Left lung (tissue), 10 donors: ENCODE results near the gene TNIP1. TPM values are rescaled to one million over a fixed set of nuclear protein-coding genes. Genes with fewer than 3 reads are reported as not detected.
A peak's percentile ranks its signal among the peaks of the same experiment; 100 is the strongest.

ENCODE experiments used
- ATAC-seq: fragments of 200-7000 bp; cut with Tn5 transposase; one replicate; pipeline ENCODE4 v1.9.1; 2020; ENCODE audit warnings: moderate library complexity
- DNase-seq, 4 donors: peaks; one replicate each; pipeline ENCODE4 v3.0.0-alpha.2; 2013 to 2020
- H3K27ac ChIP-seq, 2 donors: fragments of 200-600 bp; sonication (generic) in 1 of 2; one replicate each; pipeline versions ENCODE4 v1.5.0 to v1.8.0; 2020 to 2021
- H3K27me3 ChIP-seq, 2 donors: fragments of 200-600 bp; sonication (generic) in 1 of 2; one replicate each; pipeline versions ENCODE4 v1.5.0 to v1.8.0; 2020 to 2021
- H3K36me3 ChIP-seq, 2 donors: fragments of 200-600 bp; sonication (generic) in 1 of 2; one replicate each; pipeline versions ENCODE4 v1.5.0 to v1.8.0; 2020 to 2021
- H3K4me1 ChIP-seq, 2 donors: fragments of 200-600 bp; one replicate each; pipeline ENCODE4 v1.8.0; 2021
- H3K4me3 ChIP-seq, 2 donors: fragments of 200-600 bp; sonication (generic) in 1 of 2; one replicate each; pipeline versions ENCODE4 v1.5.0 to v1.8.0; 2020 to 2021; ENCODE audit warnings: mild to moderate bottlenecking in 1 of 2
- H3K9me3 ChIP-seq, 2 donors: fragments of 200-600 bp; sonication (generic) in 1 of 2; one replicate each; pipeline versions ENCODE4 v1.5.0 to v1.8.0; 2020 to 2021
- intact Hi-C, 2 donors: fragments of 100-400 bp; cut with DNase I; formaldehyde crosslinking; loops; one replicate each; pipeline versions ENCODE4 v1.11.2 to v1.14.2; 2022
- polyA plus RNA-seq, 6 donors: library from polyadenylated mRNA; unstranded; fragments of 120-200 nt; gene quantifications; one replicate each; pipeline ENCODE4 v1.2.1, GENCODE V29; 2013; ENCODE audit not compliant: insufficient read length in 6 of 6
- total RNA-seq, 2 donors: library from RNA; stranded (reverse); fragmentation: NEBNext Ultra II Directional; extraction: Animal tissue kit (Norgen Biotek cat#: 25700); gene quantifications; one replicate each; pipeline ENCODE4 v1.2.1, GENCODE V29; 2021
- TF ChIP-seq, protein P1 (sequence below), 2 donors: fragments of 200-600 bp; sonication (generic) in 1 of 2; IDR thresholded peaks; one replicate each; pipeline versions ENCODE4 v1.5.0 to v1.8.0; 2021; ENCODE audit warnings: antibody characterized with exemption in 2 of 2
- donor health status: DM: no; HTN: yes; CAD: no.
- donor health status: DM: no; HTN: no; CAD: no.

Gene TNIP1
- total and polyA plus RNA-seq, 8 donors, result 82.3 to 133 (median 84.2) TPM

DNA sequence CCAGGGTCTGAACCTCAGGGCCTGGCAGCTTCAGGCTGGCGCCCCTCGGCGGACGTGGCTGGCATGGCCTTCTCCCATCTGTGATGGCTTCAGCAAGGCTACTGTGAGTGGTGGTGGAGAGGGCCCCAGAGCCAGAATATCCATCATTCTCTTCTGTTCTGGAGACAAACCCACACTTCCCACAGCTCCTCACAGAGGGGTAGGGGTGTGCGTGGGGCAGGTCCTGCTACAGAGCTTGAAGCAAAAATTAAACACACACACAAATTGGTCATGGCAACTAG lies 50.8 kb downstream of the TNIP1 start:
- H3K27me3 ChIP-seq, result no peaks in the 10 kb centered on the region
- DNase-seq (no peak), ATAC-seq (no peak)
- H3K9me3 ChIP-seq, result no peaks in the 10 kb centered on the region
- H3K4me1 ChIP-seq, result peaks cover 34 to 47% of the 10 kb centered on the region in 2 donors
- intact Hi-C loops, result no loop called here
- H3K27ac ChIP-seq, result peak overlapping the region; percentile 58 to 69
- no peak overlapping the region for H3K4me3 ChIP-seq
- TF ChIP-seq, protein P1, sequence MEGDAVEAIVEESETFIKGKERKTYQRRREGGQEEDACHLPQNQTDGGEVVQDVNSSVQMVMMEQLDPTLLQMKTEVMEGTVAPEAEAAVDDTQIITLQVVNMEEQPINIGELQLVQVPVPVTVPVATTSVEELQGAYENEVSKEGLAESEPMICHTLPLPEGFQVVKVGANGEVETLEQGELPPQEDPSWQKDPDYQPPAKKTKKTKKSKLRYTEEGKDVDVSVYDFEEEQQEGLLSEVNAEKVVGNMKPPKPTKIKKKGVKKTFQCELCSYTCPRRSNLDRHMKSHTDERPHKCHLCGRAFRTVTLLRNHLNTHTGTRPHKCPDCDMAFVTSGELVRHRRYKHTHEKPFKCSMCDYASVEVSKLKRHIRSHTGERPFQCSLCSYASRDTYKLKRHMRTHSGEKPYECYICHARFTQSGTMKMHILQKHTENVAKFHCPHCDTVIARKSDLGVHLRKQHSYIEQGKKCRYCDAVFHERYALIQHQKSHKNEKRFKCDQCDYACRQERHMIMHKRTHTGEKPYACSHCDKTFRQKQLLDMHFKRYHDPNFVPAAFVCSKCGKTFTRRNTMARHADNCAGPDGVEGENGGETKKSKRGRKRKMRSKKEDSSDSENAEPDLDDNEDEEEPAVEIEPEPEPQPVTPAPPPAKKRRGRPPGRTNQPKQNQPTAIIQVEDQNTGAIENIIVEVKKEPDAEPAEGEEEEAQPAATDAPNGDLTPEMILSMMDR (IDR thresholded peaks at IDR 0.05), result no peak
- H3K36me3 ChIP-seq, result peaks cover 0 to 100% of the 10 kb centered on the region in 2 donors

DNA sequence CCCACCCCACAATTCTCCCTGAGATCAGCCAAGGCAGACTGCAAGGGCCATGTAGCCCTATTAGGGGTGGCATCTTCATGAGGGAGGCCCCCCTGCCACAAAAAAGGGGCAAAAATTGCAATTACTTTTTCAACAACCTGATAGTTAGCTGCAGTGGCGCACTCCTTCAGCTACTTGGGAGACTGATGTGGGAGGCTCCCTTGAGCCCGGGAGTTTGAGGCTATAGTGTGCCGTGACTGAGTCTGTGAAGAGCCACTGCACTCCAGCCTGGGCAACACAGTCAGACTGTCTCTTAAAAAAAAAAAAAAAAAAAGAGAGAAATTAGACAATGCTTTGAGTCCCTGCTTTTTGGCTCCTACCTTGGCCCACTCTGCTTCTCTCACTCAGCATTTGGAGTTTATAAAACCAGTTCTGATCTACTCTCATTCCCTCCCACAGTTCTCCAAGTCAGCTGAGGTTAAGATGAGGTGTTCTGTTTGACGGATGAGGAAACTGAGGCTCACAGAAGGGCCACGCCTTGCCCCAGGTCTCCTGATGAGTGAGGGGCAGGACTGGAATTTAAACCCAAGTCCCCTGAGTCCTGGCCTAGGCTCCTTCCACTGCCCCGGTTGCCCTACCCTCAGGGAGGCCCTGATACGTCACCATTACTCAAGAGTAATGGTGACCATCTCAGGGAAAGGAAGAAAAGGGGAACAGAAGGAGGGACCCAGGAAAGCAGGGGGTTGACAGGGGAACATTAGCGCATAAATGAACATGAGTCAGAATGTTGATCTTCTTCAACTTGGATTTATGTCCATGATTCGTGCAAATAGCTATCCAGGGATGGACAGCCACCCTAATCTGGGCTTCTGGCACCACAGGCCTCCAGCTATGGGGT lies 51.4 kb downstream of the TNIP1 start:
- DNase-seq (no peak), ATAC-seq (no peak)
- TF ChIP-seq, protein P1 (IDR thresholded peaks at IDR 0.05), result no peak
- intact Hi-C loops, result no loop called here
- peak overlapping the region; percentile 69 to 84 for H3K27ac ChIP-seq
- no peaks in the 10 kb centered on the region for H3K9me3 ChIP-seq
- H3K36me3 ChIP-seq, result peaks cover 0 to 100% of the 10 kb centered on the region in 2 donors
- H3K27me3 ChIP-seq, result no peaks in the 10 kb centered on the region
- no peak overlapping the region for H3K4me3 ChIP-seq
- peaks cover 37 to 53% of the 10 kb centered on the region in 2 donors for H3K4me1 ChIP-seq

DNA sequence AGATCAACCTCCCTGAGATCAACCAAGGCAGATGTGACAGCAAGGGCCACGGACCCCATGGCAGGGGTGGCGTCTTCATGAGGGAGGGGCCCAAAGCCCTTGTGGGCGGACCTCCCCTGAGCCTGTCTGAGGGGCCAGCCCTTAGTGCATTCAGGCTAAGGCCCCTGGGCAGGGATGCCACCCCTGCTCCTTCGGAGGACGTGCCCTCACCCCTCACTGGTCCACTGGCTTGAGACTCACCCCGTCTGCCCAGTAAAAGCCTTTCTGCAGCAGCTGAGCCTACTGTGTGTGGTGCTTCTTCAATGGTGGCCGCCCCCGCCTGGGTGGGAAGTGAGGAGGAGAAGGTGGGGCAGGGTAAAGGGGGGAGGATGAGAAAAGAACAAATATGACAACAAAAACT lies 52.1 kb downstream of the TNIP1 start:
- Histone ChIP-seq H3K4me1 (peaks cover 44 to 60% of the 10 kb centered on the region in 2 donors), H3K4me3 (no peak overlapping the region), H3K9me3 (no peaks in the 10 kb centered on the region), H3K36me3 (peaks cover 0 to 98% of the 10 kb centered on the region in 2 donors), H3K27me3 (no peaks in the 10 kb centered on the region), H3K27ac (peak overlapping the region; percentile 69 to 84)
- ATAC-seq, result no peak
- DNase-seq, result no peak
- TF ChIP-seq, protein P1 (IDR thresholded peaks at IDR 0.05), result no peak
- intact Hi-C loops, result no loop called here

DNA sequence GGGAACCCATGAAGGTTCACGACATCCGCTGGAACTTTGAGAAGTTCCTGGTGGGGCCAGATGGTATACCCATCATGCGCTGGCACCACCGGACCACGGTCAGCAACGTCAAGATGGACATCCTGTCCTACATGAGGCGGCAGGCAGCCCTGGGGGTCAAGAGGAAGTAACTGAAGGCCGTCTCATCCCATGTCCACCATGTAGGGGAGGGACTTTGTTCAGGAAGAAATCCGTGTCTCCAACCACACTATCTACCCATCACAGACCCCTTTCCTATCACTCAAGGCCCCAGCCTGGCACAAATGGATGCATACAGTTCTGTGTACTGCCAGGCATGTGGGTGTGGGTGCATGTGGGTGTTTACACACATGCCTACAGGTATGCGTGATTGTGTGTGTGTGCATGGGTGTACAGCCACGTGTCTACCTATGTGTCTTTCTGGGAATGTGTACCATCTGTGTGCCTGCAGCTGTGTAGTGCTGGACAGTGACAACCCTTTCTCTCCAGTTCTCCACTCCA lies 52.8 kb downstream of the TNIP1 start:
- TF ChIP-seq, protein P1 (IDR thresholded peaks at IDR 0.05), result no peak
- H3K9me3 ChIP-seq, result no peaks in the 10 kb centered on the region
- ATAC-seq, result no peak
- peak overlapping the region in 1 of 2 donors; percentile 84 for H3K27ac ChIP-seq
- peaks cover 47 to 67% of the 10 kb centered on the region in 2 donors for H3K4me1 ChIP-seq
- intact Hi-C loops, result no loop called here
- no peaks in the 10 kb centered on the region for H3K27me3 ChIP-seq
- no peak overlapping the region for H3K4me3 ChIP-seq
- H3K36me3 ChIP-seq, result peaks cover 0 to 92% of the 10 kb centered on the region in 2 donors
- no peak for DNase-seq

DNA sequence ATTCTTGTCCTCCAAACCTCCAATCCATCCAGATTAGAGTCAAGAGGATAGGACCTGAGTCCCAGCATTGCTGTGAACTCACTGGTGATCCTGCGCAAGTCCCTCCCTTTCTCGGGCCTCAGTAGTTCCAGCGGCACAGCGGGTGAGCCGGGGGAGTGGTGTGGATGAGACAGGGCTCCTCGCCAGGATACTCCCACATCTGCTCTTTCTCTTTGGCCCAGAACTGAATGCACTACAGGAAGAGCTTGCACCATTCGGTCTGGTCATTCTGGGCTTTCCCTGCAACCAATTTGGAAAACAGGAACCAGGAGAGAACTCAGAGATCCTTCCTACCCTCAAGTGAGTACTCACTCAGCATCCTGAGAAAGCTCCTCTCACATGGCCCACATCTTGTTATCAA lies 54.2 kb downstream of the TNIP1 start:
- peaks cover 0 to 88% of the 10 kb centered on the region in 2 donors for H3K36me3 ChIP-seq
- no peak overlapping the region for H3K4me3 ChIP-seq
- ATAC-seq (peak; percentile 9), DNase-seq (no peak)
- intact Hi-C loops, result no loop called here
- H3K9me3 ChIP-seq, result no peaks in the 10 kb centered on the region
- H3K27me3 ChIP-seq, result no peaks in the 10 kb centered on the region
- H3K4me1 ChIP-seq, result peaks cover 51 to 78% of the 10 kb centered on the region in 2 donors
- H3K27ac ChIP-seq, result peak overlapping the region; percentile 35 to 84
- TF ChIP-seq, protein P1 (IDR thresholded peaks at IDR 0.05), result no peak
